Measurements from ENCODE around the gene FAM13B. TPM values are rescaled to one million over a fixed set of nuclear protein-coding genes. Genes with fewer than 3 reads are reported as not detected.

The FAM13B gene
- total and polyA plus RNA-seq, 9 of the 15 experiments (the other 6 are each of a cell fraction or from before 2014, with no cell fraction given), result 2.3 to 21.6 (median 14.1) TPM

DNA sequence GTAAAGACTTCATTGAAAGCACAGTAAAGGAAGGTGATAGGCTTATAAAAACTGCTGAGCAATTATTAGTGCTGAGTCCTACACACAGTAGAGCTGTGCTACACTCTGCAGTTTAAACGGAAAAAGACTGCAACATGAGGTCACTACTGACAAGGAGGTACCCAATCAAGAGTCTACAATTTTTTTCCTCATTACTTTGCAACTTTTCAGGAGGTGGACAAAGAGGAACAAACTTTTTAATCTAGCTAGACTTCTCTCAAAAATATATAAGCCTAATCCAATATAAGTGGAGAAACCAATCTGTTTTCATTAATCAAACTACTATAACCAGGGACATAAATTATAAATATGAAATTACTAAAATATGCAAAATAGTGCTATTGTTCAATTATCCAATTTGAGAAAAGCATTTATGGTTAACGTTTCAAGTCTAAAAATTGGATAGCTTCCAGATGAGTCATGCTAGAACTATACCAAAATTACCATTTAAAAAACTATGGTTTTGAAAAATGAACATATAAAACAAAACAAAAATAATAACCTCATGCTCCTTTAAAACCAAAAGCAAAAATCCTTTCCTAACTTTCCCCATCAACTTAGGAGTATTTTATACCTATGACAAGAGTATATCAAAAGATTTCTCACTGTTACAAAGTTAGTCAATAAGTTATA, 37.7 kb downstream of the FAM13B start (continued):
- TF ChIP-seq, protein P1, sequence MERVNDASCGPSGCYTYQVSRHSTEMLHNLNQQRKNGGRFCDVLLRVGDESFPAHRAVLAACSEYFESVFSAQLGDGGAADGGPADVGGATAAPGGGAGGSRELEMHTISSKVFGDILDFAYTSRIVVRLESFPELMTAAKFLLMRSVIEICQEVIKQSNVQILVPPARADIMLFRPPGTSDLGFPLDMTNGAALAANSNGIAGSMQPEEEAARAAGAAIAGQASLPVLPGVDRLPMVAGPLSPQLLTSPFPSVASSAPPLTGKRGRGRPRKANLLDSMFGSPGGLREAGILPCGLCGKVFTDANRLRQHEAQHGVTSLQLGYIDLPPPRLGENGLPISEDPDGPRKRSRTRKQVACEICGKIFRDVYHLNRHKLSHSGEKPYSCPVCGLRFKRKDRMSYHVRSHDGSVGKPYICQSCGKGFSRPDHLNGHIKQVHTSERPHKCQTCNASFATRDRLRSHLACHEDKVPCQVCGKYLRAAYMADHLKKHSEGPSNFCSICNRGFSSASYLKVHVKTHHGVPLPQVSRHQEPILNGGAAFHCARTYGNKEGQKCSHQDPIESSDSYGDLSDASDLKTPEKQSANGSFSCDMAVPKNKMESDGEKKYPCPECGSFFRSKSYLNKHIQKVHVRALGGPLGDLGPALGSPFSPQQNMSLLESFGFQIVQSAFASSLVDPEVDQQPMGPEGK (CRISPR knock-in tag; IDR thresholded peaks at IDR 0.05; ENCODE audit: borderline replicate concordance), result no peak
- TF ChIP-seq PML (IDR thresholded peaks at IDR 0.05; ENCODE audit: low read length), result 0 out of 2 replicates have a peak, but pooled peaks have one; percentile 20
- TF ChIP-seq ZNF174 (CRISPR knock-in tag; IDR thresholded peaks at IDR 0.05), result no peak
- TF ChIP-seq SRSF7 (optimal IDR thresholded peaks at IDR 0.05; ENCODE audit: low read depth, low read length), result no peak
- TF ChIP-seq CBX8 (IDR thresholded peaks at IDR 0.05; ENCODE audit: borderline replicate concordance, extremely low read depth, low read depth, low read length, poor library complexity, severe bottlenecking), result no peak
- no peak for TF ChIP-seq ZNF830 (CRISPR knock-in tag; IDR thresholded peaks at IDR 0.05)
- TF ChIP-seq ZNF347 (CRISPR knock-in tag; IDR thresholded peaks at IDR 0.05; ENCODE audit: low read depth), result no peak
- TF ChIP-seq, protein P2, sequence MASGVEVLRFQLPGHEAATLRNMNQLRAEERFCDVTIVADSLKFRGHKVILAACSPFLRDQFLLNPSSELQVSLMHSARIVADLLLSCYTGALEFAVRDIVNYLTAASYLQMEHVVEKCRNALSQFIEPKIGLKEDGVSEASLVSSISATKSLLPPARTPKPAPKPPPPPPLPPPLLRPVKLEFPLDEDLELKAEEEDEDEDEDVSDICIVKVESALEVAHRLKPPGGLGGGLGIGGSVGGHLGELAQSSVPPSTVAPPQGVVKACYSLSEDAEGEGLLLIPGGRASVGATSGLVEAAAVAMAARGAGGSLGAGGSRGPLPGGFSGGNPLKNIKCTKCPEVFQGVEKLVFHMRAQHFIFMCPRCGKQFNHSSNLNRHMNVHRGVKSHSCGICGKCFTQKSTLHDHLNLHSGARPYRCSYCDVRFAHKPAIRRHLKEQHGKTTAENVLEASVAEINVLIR (CRISPR knock-in tag; IDR thresholded peaks at IDR 0.05), result no peak
- TF ChIP-seq, protein P3, sequence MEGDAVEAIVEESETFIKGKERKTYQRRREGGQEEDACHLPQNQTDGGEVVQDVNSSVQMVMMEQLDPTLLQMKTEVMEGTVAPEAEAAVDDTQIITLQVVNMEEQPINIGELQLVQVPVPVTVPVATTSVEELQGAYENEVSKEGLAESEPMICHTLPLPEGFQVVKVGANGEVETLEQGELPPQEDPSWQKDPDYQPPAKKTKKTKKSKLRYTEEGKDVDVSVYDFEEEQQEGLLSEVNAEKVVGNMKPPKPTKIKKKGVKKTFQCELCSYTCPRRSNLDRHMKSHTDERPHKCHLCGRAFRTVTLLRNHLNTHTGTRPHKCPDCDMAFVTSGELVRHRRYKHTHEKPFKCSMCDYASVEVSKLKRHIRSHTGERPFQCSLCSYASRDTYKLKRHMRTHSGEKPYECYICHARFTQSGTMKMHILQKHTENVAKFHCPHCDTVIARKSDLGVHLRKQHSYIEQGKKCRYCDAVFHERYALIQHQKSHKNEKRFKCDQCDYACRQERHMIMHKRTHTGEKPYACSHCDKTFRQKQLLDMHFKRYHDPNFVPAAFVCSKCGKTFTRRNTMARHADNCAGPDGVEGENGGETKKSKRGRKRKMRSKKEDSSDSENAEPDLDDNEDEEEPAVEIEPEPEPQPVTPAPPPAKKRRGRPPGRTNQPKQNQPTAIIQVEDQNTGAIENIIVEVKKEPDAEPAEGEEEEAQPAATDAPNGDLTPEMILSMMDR (IDR thresholded peaks at IDR 0.05 in 2 of 3, conservative IDR thresholded peaks at IDR 0.05 in 1 of 3; ENCODE audit: insufficient read depth in 2 of 3, low read depth in 1 of 3, low read length in 3 of 3), result peak in 1 of 3 experiments; percentile 40; a peak in 2 of 6 replicates
- no peak for TF ChIP-seq HMG20B (CRISPR knock-in tag; IDR thresholded peaks at IDR 0.05)
- TF ChIP-seq ZBED1 (IDR thresholded peaks at IDR 0.05), result no peak
- no peak for TF ChIP-seq POLR2B (IDR thresholded peaks at IDR 0.05; ENCODE audit: low read depth, partially characterized antibody)
- TF ChIP-seq GATAD2A (IDR thresholded peaks at IDR 0.05), result no peak
- no peak for TF ChIP-seq ATF1 (CRISPR knock-in tag; IDR thresholded peaks at IDR 0.05)
- TF ChIP-seq ATF1 (tag; IDR thresholded peaks at IDR 0.05), result peak; percentile 67; the same call in 1 of the 2 replicates
- no peak for TF ChIP-seq ZNF586 (CRISPR knock-in tag; conservative IDR thresholded peaks at IDR 0.05)
- peak; percentile 81 for TF ChIP-seq DPF2 (IDR thresholded peaks at IDR 0.05)
- TF ChIP-seq, protein P4, sequence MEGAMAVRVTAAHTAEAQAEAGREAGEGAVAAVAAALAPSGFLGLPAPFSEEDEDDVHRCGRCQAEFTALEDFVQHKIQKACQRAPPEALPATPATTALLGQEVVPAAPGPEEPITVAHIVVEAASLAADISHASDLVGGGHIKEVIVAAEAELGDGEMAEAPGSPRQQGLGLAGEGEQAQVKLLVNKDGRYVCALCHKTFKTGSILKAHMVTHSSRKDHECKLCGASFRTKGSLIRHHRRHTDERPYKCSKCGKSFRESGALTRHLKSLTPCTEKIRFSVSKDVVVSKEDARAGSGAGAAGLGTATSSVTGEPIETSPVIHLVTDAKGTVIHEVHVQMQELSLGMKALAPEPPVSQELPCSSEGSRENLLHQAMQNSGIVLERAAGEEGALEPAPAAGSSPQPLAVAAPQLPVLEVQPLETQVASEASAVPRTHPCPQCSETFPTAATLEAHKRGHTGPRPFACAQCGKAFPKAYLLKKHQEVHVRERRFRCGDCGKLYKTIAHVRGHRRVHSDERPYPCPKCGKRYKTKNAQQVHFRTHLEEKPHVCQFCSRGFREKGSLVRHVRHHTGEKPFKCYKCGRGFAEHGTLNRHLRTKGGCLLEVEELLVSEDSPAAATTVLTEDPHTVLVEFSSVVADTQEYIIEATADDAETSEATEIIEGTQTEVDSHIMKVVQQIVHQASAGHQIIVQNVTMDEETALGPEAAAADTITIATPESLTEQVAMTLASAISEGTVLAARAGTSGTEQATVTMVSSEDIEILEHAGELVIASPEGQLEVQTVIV (CRISPR knock-in tag; IDR thresholded peaks at IDR 0.05; ENCODE audit: borderline replicate concordance), result no peak
- TF ChIP-seq, protein P5, sequence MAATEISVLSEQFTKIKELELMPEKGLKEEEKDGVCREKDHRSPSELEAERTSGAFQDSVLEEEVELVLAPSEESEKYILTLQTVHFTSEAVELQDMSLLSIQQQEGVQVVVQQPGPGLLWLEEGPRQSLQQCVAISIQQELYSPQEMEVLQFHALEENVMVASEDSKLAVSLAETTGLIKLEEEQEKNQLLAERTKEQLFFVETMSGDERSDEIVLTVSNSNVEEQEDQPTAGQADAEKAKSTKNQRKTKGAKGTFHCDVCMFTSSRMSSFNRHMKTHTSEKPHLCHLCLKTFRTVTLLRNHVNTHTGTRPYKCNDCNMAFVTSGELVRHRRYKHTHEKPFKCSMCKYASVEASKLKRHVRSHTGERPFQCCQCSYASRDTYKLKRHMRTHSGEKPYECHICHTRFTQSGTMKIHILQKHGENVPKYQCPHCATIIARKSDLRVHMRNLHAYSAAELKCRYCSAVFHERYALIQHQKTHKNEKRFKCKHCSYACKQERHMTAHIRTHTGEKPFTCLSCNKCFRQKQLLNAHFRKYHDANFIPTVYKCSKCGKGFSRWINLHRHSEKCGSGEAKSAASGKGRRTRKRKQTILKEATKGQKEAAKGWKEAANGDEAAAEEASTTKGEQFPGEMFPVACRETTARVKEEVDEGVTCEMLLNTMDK (IDR thresholded peaks at IDR 0.05; ENCODE audit: borderline replicate concordance, insufficient read depth, low read depth, low read length, poor library complexity, severe bottlenecking), result no peak
